Measurements from ENCODE around the gene MAP1LC3A. TPM values are rescaled to one million over a fixed set of nuclear protein-coding genes. Genes with fewer than 3 reads are reported as not detected.
A peak's percentile ranks its signal among the peaks of the same experiment; 100 is the strongest.

MAP1LC3A gene
- total RNA-seq, 1 experiment from 2014 or later = 0.10 TPM

DNA sequence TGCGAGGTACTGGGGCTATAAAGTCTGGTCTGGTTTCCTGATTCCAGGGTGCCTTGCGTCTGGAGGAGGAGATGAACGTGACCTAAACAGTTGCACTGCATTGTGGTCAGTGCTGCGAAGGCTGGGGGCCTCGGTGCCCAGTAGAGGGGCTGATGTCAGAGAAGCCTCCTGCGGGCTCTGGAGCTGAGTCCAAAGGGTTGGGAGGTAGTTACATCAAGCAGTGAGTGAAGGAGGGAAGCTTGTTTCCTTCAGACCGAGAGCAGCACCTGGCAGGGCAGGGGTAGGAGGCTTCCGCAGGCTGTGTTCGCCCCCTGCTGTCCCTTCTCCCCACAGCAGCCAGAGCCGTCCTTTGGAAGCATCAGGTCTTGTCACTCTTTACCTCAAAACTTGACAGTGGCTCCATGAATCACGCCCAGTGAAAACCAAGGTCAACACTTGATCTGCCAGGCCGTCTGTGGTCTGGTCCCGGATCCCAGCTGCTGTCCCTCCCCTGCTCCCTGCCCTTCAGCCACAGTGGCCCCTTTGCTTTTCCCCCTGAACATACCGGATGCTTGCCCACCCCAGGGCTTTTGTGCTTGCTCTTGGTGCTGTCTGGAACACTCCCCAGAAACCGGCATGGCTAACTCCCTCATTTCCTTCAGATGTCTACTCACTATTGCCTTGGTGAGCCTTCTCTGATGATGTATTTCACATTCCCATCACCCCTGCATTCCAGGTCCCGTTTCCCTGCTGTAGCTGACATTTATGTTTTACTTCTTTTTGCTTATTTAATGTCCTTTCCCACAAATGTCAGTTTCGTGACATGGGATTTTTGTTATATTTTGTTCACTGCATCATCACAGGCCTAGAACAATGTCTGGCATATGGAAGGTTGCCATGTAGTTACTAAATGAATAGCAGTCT lies 35.3 kb upstream of the MAP1LC3A start:
- peak; percentile 97 to 99 for DNase-seq
- no peaks in the 10 kb centered on the region for H3K27me3 ChIP-seq
- H3K4me1 ChIP-seq = peaks cover 36% of the 10 kb centered on the region
- peaks cover 19% of the 10 kb centered on the region for H3K36me3 ChIP-seq
- H3K27ac ChIP-seq = peak overlapping the region; percentile 77
- peak overlapping the region; percentile 33 for H3K4me3 ChIP-seq
- H3K9me3 ChIP-seq (replicated peaks) = no peaks in the 10 kb centered on the region

DNA sequence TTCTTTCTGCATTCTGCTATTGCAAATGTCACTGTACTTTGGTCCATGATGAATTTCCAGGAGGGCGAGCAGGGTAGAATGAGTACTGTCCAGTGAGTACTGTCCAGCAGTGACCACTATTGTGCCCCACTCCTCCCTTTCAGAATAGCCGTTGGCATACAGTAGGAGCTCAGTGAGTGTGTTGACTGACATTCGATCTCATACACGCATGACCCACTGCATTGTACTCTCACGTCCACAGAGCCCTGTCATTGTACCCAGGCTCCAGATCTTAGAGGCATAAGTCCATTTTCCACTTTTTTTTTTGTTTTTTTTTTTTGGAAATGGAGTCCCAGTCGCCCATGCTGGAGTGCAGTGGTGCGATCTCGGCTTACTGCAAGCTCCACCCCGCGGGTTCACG lies 34.1 kb upstream of the MAP1LC3A start:
- H3K4me1 ChIP-seq = peaks cover 36% of the 10 kb centered on the region

DNA sequence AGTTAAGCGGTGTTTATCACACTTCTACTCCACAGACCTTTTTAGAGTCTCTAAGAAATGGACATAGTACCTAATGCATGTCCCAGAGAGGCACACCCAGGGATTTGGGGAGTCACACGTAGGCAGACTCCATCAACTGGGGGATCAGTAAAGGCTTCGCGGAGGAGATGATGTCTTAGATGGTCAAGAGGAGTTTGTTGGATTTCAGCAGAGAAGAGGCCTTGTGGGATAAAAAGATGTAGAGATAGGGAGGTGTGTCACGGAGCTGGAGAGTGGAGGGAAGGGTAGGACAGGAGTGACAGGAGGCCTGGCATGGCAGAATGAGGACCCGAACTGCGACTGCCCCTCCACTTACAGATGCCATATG lies 33.2 kb upstream of the MAP1LC3A start:
- H3K9me3 ChIP-seq (replicated peaks) = no peaks in the 10 kb centered on the region
- DNase-seq = no peak
- peak overlapping the region; percentile 65 for H3K27ac ChIP-seq
- peaks cover 36% of the 10 kb centered on the region for H3K4me1 ChIP-seq
- peaks cover 27% of the 10 kb centered on the region for H3K36me3 ChIP-seq
- no peaks in the 10 kb centered on the region for H3K27me3 ChIP-seq
- no peak overlapping the region for H3K4me3 ChIP-seq

More for the DNA sequence above, 34.1 kb upstream of the MAP1LC3A start:
- Histone ChIP-seq H3K27me3 (no peaks in the 10 kb centered on the region), H3K27ac (peak overlapping the region; percentile 77), H3K9me3 (replicated peaks) (no peaks in the 10 kb centered on the region), H3K4me3 (no peak overlapping the region), H3K36me3 (peaks cover 23% of the 10 kb centered on the region)
- no peak for DNase-seq

DNA sequence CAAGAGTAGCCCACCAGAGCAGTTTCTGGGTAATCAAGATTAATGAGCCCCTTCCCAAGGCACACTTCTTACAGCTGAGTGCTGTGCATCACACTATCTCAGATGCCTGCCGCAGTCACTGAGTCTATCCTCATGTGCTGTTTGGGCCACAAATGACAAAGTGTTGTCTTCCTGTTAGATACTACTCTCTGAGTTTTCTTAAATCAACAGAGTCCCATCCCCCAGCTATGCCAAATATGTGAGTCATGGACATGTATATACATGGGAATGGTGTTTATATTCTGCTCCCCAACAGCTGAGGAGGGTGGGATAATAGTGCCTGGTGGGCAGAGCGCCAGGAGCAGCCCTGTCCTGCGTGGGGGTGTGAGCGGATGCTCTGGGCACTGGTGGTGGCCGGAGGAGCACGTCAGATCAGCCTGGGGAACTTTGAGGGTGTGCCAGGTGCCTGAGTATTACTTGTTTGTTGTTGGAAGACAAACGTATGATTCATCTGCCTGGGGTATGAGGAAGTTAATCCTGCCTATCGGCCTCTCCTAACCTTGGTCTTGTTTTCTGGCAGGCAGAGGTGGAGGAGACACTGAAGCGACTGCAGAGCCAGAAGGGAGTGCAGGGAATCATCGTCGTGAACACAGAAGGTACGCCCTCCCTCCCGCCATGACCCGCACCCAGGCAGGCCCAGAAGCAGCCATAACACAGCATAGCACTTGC lies 32.7 kb upstream of the MAP1LC3A start:
- peaks cover 31% of the 10 kb centered on the region for H3K36me3 ChIP-seq
- no peaks in the 10 kb centered on the region for H3K9me3 ChIP-seq (replicated peaks)
- no peaks in the 10 kb centered on the region for H3K27me3 ChIP-seq
- peak; percentile 99 to 100 for DNase-seq
- H3K27ac ChIP-seq = peak overlapping the region; percentile 65
- H3K4me3 ChIP-seq = no peak overlapping the region
- peaks cover 36% of the 10 kb centered on the region for H3K4me1 ChIP-seq

DNA sequence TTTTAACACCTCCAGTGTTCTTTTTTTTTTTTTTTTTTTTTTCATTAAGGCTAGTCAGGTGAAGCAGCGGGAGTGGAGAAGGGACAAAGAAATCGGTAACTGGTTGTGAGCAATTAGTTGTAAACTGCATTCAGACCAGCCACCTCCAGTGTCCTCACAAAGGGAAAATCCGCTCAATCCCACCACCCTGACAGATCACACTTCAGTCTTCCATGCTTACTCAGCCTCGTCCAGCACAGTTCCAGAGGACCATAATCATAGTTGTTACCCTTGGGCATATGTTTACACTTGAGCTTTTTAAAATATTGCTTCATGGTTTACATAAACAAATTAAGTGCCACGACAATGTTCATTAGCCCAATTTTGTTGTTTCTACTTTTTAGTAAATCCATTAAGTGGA lies 32.1 kb upstream of the MAP1LC3A start:
- Histone ChIP-seq H3K4me1 (peaks cover 39% of the 10 kb centered on the region), H3K27me3 (no peaks in the 10 kb centered on the region), H3K9me3 (replicated peaks) (no peaks in the 10 kb centered on the region), H3K4me3 (no peak overlapping the region), H3K36me3 (peaks cover 35% of the 10 kb centered on the region), H3K27ac (peak overlapping the region; percentile 65)
- DNase-seq = no peak

DNA sequence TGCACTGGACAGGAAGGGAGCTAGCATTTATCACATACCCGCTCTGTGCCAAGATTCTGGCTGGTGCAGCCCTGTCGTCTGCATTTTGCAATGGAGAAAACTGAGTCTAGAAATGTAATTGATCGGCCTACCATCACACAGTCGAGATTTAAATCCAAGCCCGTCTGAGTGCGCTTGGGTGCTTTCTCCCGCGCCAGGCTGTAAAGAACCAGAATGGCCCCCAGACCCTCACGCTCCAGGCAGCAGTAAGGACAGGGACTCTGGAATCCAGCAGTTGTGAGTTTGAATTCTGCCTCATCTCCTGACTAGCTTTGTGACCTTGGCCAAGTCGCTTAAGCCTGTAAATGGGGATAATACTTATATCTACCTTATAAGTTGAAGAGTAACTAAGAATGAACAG lies 31.5 kb upstream of the MAP1LC3A start:
- H3K4me3 ChIP-seq = no peak overlapping the region
- H3K27me3 ChIP-seq = no peaks in the 10 kb centered on the region
- H3K36me3 ChIP-seq = peaks cover 40% of the 10 kb centered on the region
- no peak for DNase-seq
- no peaks in the 10 kb centered on the region for H3K9me3 ChIP-seq (replicated peaks)
- no peak overlapping the region; the same call in 1 of the 2 replicates for H3K27ac ChIP-seq
- H3K4me1 ChIP-seq = peaks cover 42% of the 10 kb centered on the region

DNA sequence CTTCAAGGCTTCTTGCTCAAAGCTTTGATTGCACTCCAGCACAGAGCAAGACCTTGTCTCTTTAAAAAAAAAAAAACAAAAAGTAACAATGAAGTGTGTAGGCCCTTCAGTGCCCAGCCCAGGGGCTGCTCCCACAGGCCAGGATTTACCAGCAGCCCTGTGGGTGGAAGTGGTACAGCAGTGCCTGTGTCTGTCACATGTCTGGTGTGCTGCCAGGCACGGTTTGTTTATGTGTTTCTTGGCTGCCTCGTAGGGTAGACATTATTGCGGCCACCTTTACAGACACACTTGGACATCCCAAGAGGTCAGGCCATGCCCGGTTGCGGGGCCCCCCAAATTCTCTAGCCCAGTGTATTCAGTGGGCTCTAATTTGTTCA lies 29.6 kb upstream of the MAP1LC3A start:
- Histone ChIP-seq H3K27ac (no peak overlapping the region), H3K4me3 (no peak overlapping the region), H3K4me1 (peaks cover 38% of the 10 kb centered on the region), H3K27me3 (no peaks in the 10 kb centered on the region), H3K36me3 (peaks cover 50% of the 10 kb centered on the region), H3K9me3 (replicated peaks) (no peaks in the 10 kb centered on the region)
- no peak for DNase-seq

DNA sequence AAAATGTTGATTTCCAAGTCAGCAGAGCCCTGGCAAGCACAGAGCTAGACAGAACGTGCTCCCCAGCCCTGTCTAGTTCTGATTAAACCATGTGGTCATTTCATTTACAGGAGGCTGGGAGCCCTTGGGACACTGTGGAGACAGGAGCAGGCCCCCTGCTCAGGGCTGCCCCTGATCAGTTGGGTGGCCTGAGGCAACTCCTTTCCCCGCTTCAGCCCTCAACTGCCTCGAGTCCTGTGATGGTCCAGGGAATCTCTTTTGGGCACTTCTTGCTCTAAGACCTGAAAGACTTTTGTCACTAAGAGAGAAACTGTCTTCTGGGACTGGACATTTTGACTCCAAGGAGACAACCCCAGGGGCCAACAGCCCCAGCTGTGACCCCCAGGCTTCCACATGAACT lies 28.8 kb upstream of the MAP1LC3A start:
- DNase-seq = no peak
- Histone ChIP-seq H3K4me3 (no peak overlapping the region), H3K27me3 (no peaks in the 10 kb centered on the region), H3K9me3 (replicated peaks) (no peaks in the 10 kb centered on the region), H3K27ac (no peak overlapping the region), H3K4me1 (peaks cover 29% of the 10 kb centered on the region), H3K36me3 (peaks cover 53% of the 10 kb centered on the region)

DNA sequence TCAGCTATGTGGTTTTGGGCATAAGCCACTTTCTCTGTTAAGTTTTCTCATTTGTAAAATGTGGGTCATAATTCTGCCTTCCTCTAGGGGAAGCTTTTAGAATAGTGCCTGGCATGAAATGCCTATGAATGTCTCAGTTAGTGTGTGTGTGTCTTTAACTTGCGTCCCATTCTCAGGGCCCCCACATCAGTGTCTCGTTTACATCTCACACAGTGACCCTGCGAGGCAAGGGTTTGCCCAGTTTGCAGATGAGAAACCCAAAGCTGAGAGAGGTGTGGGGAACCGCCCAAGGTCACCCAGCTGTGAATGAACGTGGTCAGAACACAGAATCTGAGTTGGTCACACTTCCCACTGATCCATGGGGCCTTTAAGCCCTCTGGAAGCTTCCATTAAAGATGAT lies 28.2 kb upstream of the MAP1LC3A start:
- Histone ChIP-seq H3K9me3 (replicated peaks) (no peaks in the 10 kb centered on the region), H3K27ac (no peak overlapping the region), H3K4me1 (peaks cover 23% of the 10 kb centered on the region), H3K4me3 (no peak overlapping the region), H3K27me3 (no peaks in the 10 kb centered on the region), H3K36me3 (peaks cover 55% of the 10 kb centered on the region)
- DNase-seq = no peak

DNA sequence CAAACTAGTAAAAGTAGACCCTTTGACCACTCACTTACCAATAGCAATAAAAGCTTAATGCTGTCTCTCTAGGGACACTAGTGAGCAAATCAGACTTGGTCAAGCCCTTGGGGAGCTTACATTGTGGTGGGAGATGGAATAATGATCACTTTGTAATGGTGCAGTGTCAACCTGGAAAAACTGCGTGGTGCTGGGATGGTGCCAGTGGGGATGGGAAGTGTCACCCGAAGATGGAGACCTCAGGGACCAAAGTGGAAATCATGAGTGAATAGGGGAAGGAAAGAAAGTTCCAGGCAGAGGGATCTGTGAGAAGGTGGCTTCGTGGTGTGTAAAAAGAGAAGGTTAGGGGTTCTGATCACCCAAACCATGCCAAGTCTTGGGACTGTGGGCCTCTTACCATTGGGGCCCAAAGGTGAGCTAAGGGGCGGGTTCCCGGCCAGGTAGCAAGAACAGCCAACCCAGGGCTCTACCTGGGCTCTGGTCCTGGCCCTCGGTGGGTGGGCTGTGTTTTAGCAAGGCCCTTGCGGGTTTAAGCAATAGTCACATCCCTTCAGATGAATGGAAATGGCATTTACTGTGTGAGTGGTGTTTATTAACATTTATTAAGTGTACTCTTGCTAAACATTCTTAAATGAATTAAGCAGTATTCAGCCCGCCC lies 26.8 kb upstream of the MAP1LC3A start:
- H3K36me3 ChIP-seq = peaks cover 52% of the 10 kb centered on the region
- H3K27ac ChIP-seq = no peak overlapping the region
- no peaks in the 10 kb centered on the region for H3K9me3 ChIP-seq (replicated peaks)
- H3K27me3 ChIP-seq = no peaks in the 10 kb centered on the region
- H3K4me3 ChIP-seq = no peak overlapping the region
- H3K4me1 ChIP-seq = peaks cover 16% of the 10 kb centered on the region
- DNase-seq = no peak

DNA sequence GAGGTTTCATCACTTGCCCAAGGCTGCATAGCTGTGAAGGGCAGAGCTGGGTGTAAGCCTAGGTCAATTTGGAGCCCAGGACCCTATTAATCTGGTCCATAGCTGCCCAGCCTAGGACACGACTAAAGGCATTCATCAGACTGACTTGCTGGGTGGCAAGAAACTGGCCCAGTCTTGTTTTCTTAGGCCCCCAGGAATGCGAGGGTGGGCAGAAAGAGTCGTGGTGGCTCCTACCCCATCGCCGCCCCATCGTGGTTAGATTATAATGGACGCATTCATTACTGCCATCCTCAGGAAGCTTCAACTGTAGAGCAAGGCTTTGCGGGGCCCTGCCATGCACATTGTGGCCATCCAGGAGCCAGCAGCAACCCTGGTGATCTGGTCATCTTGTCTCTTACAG lies 26.2 kb upstream of the MAP1LC3A start:
- DNase-seq = peak; percentile 47 to 49
- H3K27me3 ChIP-seq = no peaks in the 10 kb centered on the region
- H3K36me3 ChIP-seq = peaks cover 52% of the 10 kb centered on the region
- H3K4me3 ChIP-seq = no peak overlapping the region
- peaks cover 12% of the 10 kb centered on the region for H3K4me1 ChIP-seq
- H3K27ac ChIP-seq = no peak overlapping the region
- no peaks in the 10 kb centered on the region for H3K9me3 ChIP-seq (replicated peaks)

DNA sequence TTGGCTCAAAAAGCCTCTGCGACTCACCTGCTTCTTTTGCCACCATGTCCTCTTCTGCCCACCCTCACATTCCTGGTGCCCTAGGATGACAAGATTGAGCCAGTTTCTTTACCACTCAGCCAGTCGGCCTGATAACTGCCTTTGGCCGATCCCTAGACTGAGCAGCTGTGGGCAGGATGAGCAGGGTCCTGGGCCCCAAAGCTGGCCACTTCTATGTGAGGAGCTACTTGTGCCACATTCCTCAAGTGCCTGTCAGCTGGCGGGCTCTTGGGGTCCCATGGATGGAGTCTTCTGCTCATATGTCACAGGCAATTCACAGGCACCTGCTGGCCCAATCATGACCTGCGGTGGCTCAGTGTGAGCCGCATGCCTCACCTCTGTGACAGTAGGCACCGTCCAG lies 25.8 kb upstream of the MAP1LC3A start:
- no peak overlapping the region for H3K4me3 ChIP-seq
- no peak for DNase-seq
- H3K27me3 ChIP-seq = no peaks in the 10 kb centered on the region
- H3K9me3 ChIP-seq (replicated peaks) = no peaks in the 10 kb centered on the region
- peaks cover 12% of the 10 kb centered on the region for H3K4me1 ChIP-seq
- H3K36me3 ChIP-seq = peaks cover 50% of the 10 kb centered on the region
- no peak overlapping the region for H3K27ac ChIP-seq

DNA sequence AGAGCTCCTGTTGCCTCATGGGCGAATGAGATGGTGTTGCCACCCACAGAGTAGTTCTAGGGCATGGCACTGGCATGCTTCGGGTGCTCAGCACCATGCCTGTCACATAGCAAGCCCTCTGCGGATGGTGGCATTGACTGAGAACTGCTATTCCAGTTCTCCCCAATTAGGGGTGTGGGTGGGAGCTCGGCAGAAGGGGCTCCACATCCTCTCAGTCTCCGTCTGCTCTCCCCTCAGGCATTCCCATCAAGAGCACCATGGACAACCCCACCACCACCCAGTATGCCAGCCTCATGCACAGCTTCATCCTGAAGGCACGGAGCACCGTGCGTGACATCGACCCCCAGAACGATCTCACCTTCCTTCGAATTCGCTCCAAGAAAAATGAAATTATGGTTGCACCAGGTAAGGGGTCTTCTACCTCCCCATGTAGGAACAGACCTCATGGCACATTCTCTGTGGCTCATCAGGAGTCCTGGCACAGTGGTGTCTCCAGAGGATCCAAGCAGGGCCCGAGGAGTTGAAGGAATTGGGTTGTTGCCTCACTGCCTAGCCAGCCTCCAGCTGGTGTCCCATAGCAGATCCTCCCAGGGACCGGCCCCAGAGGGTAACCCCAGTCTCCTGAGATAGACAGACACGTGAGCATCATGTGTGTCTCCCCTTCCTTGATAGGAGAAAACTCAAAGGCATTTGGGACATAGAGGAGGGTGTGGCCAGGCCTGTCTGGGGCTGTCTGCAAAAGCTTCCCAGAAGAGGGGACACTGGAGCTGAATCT lies 23.9 kb upstream of the MAP1LC3A start:
- DNase-seq = no peak
- Histone ChIP-seq H3K27me3 (no peaks in the 10 kb centered on the region), H3K9me3 (replicated peaks) (no peaks in the 10 kb centered on the region), H3K36me3 (peaks cover 49% of the 10 kb centered on the region), H3K4me3 (no peak overlapping the region), H3K27ac (no peak overlapping the region), H3K4me1 (peaks cover 12% of the 10 kb centered on the region)

DNA sequence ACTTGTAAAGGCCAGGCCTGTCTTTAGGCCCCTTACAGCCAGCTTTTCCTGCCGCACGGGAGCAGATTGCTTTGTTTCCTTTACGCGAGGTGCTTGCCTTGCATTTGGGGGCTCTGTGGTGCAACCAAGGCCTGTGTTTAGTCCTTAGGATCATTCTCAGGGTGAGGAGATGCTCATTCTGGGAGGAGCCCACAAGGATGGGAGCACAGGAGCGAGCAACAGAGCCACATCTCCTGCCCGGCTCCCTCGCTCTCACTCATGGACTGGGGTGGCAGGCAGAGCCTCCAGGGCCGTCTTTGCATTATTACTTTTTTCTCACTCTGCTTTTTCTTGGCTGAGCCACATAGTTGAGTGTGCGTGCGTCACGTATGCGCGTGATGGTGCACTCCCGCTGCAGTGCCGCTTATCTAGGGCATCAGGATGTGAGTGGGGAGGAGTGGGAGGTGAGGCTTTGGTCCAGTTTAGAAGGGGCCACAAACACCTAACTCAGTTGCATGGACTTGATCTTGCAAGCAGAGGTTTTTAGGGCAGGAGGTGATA lies 23.1 kb upstream of the MAP1LC3A start:
- no peaks in the 10 kb centered on the region for H3K27me3 ChIP-seq
- peaks cover 12% of the 10 kb centered on the region for H3K4me1 ChIP-seq
- H3K27ac ChIP-seq = no peak overlapping the region
- DNase-seq = no peak
- H3K9me3 ChIP-seq (replicated peaks) = no peaks in the 10 kb centered on the region
- no peak overlapping the region for H3K4me3 ChIP-seq
- H3K36me3 ChIP-seq = peaks cover 45% of the 10 kb centered on the region
